CD14-positive monocyte (primary cell): ENCODE results near the gene GALNT10. TPM values are rescaled to one million over a fixed set of nuclear protein-coding genes. Genes with fewer than 3 reads are reported as not detected.

Experiments used
- DNase-seq, 3 donors: peaks; one replicate each; pipeline ENCODE4 v3.0.0-alpha.2; 2011 to 2022
- H2AFZ ChIP-seq: 2 replicates; pipeline ENCODE4 v1.6.0; 2012; ENCODE audit warnings: mild to moderate bottlenecking, low read depth, low read length, inconsistent platforms; ENCODE audit not compliant: insufficient read depth, poor library complexity, severe bottlenecking
- H3K27ac ChIP-seq, 2 donors: 1 replicate in 1 of 2; 2 replicates in 1 of 2; pipeline ENCODE4 v1.5.1; 2012 to 2013; ENCODE audit warnings: low read length in 2 of 2, control low read depth in 1 of 2, inconsistent platforms in 1 of 2, low read depth in 1 of 2, mild to moderate bottlenecking in 1 of 2
- H3K27me3 ChIP-seq, 2 donors: one replicate each; pipeline versions ENCODE4 v1.6.0 to v1.6.1; 2011 to 2013; ENCODE audit warnings: low read length in 2 of 2; ENCODE audit not compliant: control insufficient read depth in 2 of 2, insufficient read depth in 2 of 2
- H3K36me3 ChIP-seq, 2 donors: replicated peaks in 1 of 2; 1 replicate in 1 of 2; 2 replicates in 1 of 2; pipeline versions ENCODE4 v1.5.1 to v1.6.1; 2012 to 2013; ENCODE audit warnings: low read length in 2 of 2, control low read depth in 1 of 2, inconsistent platforms in 1 of 2, mild to moderate bottlenecking in 1 of 2; ENCODE audit not compliant: insufficient read depth in 2 of 2, control insufficient read depth in 1 of 2
- H3K4me1 ChIP-seq, 2 donors: 1 replicate in 1 of 2; 2 replicates in 1 of 2; pipeline versions ENCODE4 v1.5.1 to v1.6.1; 2012 to 2013; ENCODE audit warnings: low read length in 2 of 2, control low read depth in 1 of 2, inconsistent platforms in 1 of 2, mild to moderate bottlenecking in 1 of 2, moderate library complexity in 1 of 2; ENCODE audit not compliant: insufficient read depth in 2 of 2, control insufficient read depth in 1 of 2
- H3K4me2 ChIP-seq: replicated peaks from 2 replicates; pipeline ENCODE3; 2012; ENCODE audit warnings: low read length, moderate library complexity, mild to moderate bottlenecking; ENCODE audit not compliant: poor library complexity, severe bottlenecking; ENCODE audit errors: extremely low read depth
- H3K4me3 ChIP-seq, 3 experiments: fragments of 200-600 bp in 1 of 3; sonication (generic) in 1 of 3; replicated peaks in 1 of 3; 1 replicate in 2 of 3; 2 replicates in 1 of 3; pipeline ENCODE4 v1.5.1; 2011 to 2013; ENCODE audit warnings: low read length in 3 of 3, mild to moderate bottlenecking in 3 of 3, control low read depth in 2 of 3, low read depth in 2 of 3, inconsistent platforms in 1 of 3, moderate library complexity in 1 of 3
- H3K79me2 ChIP-seq: 2 replicates; pipeline ENCODE4 v1.6.0; 2012; ENCODE audit warnings: mild to moderate bottlenecking, control low read depth, inconsistent platforms, low read length, moderate library complexity; ENCODE audit not compliant: insufficient read depth
- H3K9ac ChIP-seq: 2 replicates; pipeline ENCODE4 v1.6.0; 2017; ENCODE audit warnings: low read length, mild to moderate bottlenecking; ENCODE audit not compliant: insufficient read depth, poor library complexity, severe bottlenecking
- H3K9me3 ChIP-seq, 2 donors: replicated peaks in 1 of 2; 1 replicate in 1 of 2; 2 replicates in 1 of 2; pipeline versions ENCODE4 v1.5.1 to v1.6.1; 2012 to 2013; ENCODE audit warnings: low read length in 2 of 2, control low read depth in 1 of 2; ENCODE audit not compliant: control insufficient read depth in 1 of 2, insufficient read depth in 1 of 2
- H4K20me1 ChIP-seq: 2 replicates; pipeline ENCODE4 v1.6.0; 2012; ENCODE audit warnings: mild to moderate bottlenecking, low read length, control low read depth, moderate library complexity; ENCODE audit not compliant: insufficient read depth
- H3K27ac Mint-ChIP-seq, 7 donors: one replicate each; pipeline ENCODE4 v1.8.0; 2020; ENCODE audit warnings: mild to moderate bottlenecking in 7 of 7, mixed read lengths in 7 of 7, moderate library complexity in 6 of 7, inconsistent platforms in 2 of 7
- H3K27me3 Mint-ChIP-seq, 3 donors: one replicate each; pipeline ENCODE4 v1.8.0; 2021 to 2022; ENCODE audit warnings: low read depth in 3 of 3, mild to moderate bottlenecking in 3 of 3, mixed read lengths in 3 of 3, moderate library complexity in 3 of 3, inconsistent platforms in 1 of 3
- H3K36me3 Mint-ChIP-seq, 2 donors: one replicate each; pipeline ENCODE4 v1.8.0; 2020; ENCODE audit warnings: mixed read lengths in 2 of 2, inconsistent platforms in 1 of 2, mild to moderate bottlenecking in 1 of 2
- H3K4me1 Mint-ChIP-seq: one replicate; pipeline ENCODE4 v1.8.0; 2020; ENCODE audit warnings: mild to moderate bottlenecking, mixed read lengths
- H3K4me3 Mint-ChIP-seq, 2 donors: one replicate each; pipeline ENCODE4 v1.8.0; 2020; ENCODE audit warnings: mild to moderate bottlenecking in 2 of 2, mixed read lengths in 2 of 2, moderate library complexity in 1 of 2
- H3K9me3 Mint-ChIP-seq, 7 donors: one replicate each; pipeline ENCODE4 v1.8.0; 2020 to 2022; ENCODE audit warnings: mixed read lengths in 7 of 7, mild to moderate bottlenecking in 6 of 7, moderate library complexity in 6 of 7, inconsistent platforms in 2 of 7
- CTCF ChIP-seq: fragments of 200-600 bp; IDR thresholded peaks from one replicate; pipeline ENCODE4 v1.8.0; 2022; ENCODE audit warnings: antibody characterized with exemption, mild to moderate bottlenecking
- WGBS: methylation state at CpG from one replicate; pipeline ENCODE4 v1.1.5; 2013; ENCODE audit warnings: missing lambda C conversion rate; ENCODE audit not compliant: insufficient coverage; 5-methylcytosine and 5-hydroxymethylcytosine counted together
- intact Hi-C, 2 donors: fragments of 100-400 bp; cut with micrococcal nuclease; formaldehyde crosslinking; loops; one replicate each; pipeline versions ENCODE4 v1.15.0 to v1.15.1; 2023
- polyA plus RNA-seq, 3 donors: library from polyadenylated mRNA; depleted of rRNA in 1 of 3; unstranded in 2 of 3; stranded (reverse) in 1 of 3; fragments of 300-500 nt in 2 of 3; fragments of >200 nt in 1 of 3; fragmentation: Illumina TruSeq in 2 of 3; gene quantifications; 1 replicate in 2 of 3; 2 replicates in 1 of 3; pipeline ENCODE4 v1.2.3, GENCODE V29; 2012 to 2021

GALNT10 gene
- polyA plus RNA-seq, 3 donors: 6.2 to 11.6 (median 7.3) TPM

GRCh38 chr5:154230526-154230925 is 40.0 kb downstream of the GALNT10 start:
- peaks cover 3 to 8% of the 10 kb centered on the region in 2 donors for H3K9me3 ChIP-seq
- DNase-seq: no peak
- peaks cover 2 to 6% of the 10 kb centered on the region in 2 donors for H3K4me1 ChIP-seq
- H2AFZ ChIP-seq: no peak overlapping the region
- Mint-ChIP-seq H3K4me1 (peaks cover 12% of the 10 kb centered on the region), H3K9me3 (peaks cover 10 to 21% (median 11%) of the 10 kb centered on the region in 7 donors), H3K36me3 (peaks cover 17 to 21% of the 10 kb centered on the region in 2 donors), H3K27me3 (no peaks in the 10 kb centered on the region), H3K4me3 (no peak overlapping the region), H3K27ac (peak overlapping the region in 2 of 7 donors; percentile 8 to 11)
- no peak for TF ChIP-seq CTCF
- no peak overlapping the region for H3K9ac ChIP-seq
- intact Hi-C loops: no loop called here
- H3K4me3 ChIP-seq: no peak overlapping the region
- H3K27ac ChIP-seq: no peak overlapping the region
- no peaks in the 10 kb centered on the region for H3K79me2 ChIP-seq
- H4K20me1 ChIP-seq: peaks cover 5% of the 10 kb centered on the region
- H3K27me3 ChIP-seq: no peaks in the 10 kb centered on the region
- no peak overlapping the region for H3K4me2 ChIP-seq
- H3K36me3 ChIP-seq: peaks cover 0 to 7% of the 10 kb centered on the region in 2 donors

GRCh38 chr5:154234551-154234950 is 44.0 kb downstream of the GALNT10 start:
- Histone ChIP-seq H3K4me1 (peaks cover 2 to 7% of the 10 kb centered on the region in 2 donors), H3K27ac (no peak overlapping the region), H3K79me2 (no peaks in the 10 kb centered on the region), H3K4me3 (no peak overlapping the region), H3K36me3 (peaks cover 0 to 7% of the 10 kb centered on the region in 2 donors), H3K4me2 (no peak overlapping the region), H3K9ac (no peak overlapping the region), H3K27me3 (no peaks in the 10 kb centered on the region), H2AFZ (no peak overlapping the region), H4K20me1 (peaks cover 17% of the 10 kb centered on the region), H3K9me3 (no peaks in the 10 kb centered on the region)
- no peak for TF ChIP-seq CTCF
- Mint-ChIP-seq H3K27me3 (no peaks in the 10 kb centered on the region), H3K4me1 (peaks cover 18% of the 10 kb centered on the region), H3K9me3 (peaks cover 0 to 3% (median 0%) of the 10 kb centered on the region in 7 donors), H3K4me3 (no peak overlapping the region), H3K36me3 (peaks cover 7 to 13% of the 10 kb centered on the region in 2 donors), H3K27ac (no peak overlapping the region)
- intact Hi-C loops: no loop called here
- no peak for DNase-seq
- no CpG with 5 or more reads among the region's 3 CpGs for WGBS
